Endothelial cell of hepatic sinusoid (primary cell): ENCODE data around the gene SUMO3.

ENCODE experiments used
- in situ Hi-C: cut with HindIII; loops from 2 replicates; pipeline ENCODE4 v1.10.0; 2017; ENCODE audit warnings: low sequenced_read_pairs

SUMO3 gene

DNA sequence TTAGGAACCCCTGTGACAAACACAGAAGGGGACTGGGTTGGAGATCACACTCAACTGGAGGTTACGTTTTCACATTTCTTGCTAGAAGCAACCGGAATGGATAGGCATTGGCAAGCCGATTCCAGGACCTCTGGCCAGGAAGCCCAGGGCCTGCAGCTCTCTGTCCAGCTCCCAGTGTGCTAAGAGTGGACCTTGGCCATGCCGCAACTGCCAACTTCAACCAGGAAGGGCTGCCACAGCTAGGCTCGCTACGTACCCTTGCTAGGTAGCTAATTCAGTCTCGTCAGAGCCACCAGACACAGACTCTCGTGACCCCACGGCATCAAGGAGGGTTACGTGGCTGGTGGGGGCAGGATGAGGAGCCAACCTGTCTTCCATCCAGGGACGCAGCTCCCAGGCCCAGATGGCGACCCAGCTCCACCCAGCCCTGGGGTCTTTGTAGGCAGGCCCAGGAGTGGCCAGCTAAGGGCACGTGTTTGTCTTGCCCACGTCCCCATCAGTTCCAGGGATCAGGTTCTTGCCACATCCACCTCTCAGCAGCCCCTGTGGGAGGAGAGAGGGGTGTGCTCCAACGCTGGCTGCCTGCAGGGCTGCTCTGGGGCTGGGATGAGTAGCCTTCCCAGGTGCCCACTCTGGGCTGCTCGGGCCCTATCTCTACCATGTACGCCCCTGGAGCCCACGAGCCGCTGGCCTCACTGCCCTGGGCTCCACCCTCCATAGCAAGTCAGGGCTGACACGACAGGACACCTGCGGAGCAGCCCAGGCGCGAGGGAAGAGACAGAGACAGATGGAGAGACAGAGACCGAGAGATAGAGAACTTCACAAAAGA lies 55.4 kb downstream of the SUMO3 start:
- in situ Hi-C loops: no loop called here

GRCh38 chr21:44761747-44762208 lies 56.1 kb downstream of the SUMO3 start:
- in situ Hi-C loops: no loop called here

GRCh38 chr21:44761011-44761729 lies 56.7 kb downstream of the SUMO3 start:
- in situ Hi-C loops: no loop called here

GRCh38 chr21:44760376-44760775 lies 57.5 kb downstream of the SUMO3 start:
- in situ Hi-C loops: no loop called here

DNA sequence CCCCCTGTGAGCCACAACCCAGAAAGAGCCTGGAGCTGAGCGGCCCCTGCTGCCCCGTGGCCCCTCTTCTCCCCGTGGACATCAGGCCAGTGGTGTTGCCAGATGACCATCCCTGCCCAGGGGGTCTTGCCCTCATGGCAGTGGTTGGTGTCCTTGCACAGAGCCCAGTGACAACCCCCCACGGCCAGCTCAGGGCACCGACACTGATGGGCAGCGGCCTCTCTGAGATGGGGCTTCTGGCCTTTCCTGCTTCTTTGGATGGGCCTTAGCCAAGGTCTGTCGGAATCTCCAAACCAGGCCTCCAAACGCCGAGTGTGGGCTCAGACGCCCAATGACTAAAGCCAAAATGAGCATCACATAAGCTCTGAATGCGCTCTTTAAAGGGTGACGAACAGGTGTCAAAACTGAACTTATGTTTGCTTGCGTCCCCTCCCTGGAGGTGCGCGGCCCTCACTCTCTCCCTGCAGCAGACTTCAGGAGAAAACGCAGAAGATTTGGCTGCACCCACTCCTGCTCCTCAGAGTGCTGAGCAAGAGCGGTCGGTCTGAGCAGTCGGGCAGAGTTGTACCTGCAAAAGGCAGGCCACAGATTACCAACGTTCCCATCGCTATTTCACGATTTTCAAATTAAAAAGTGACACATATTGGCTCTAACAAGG lies 58.1 kb downstream of the SUMO3 start:
- in situ Hi-C loops: no loop called here

- in situ Hi-C loops: no loop called here
These were observed 58.9 kb downstream of the SUMO3 start for GRCh38 chr21:44758781-44759627.

DNA sequence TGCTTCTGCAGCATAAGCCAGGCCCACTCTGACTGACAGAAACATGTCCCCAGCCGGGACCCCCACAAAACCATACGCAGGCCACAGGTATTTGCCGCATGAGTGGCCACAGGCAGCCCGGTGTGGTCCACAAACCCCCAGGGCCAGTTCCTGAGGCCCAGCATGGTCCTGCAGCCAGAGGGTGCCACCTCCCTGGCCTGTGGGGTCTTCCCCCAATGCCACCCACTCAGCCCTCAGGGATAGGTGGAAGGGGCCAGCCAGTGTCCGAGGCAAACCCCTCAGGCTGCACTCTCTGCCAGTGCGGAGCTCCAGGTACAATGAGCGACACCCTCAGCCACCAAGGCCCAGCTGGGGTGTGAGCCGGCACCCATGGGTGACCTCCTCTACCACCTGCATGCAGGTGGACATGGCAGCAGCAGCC lies 59.7 kb downstream of the SUMO3 start:
- in situ Hi-C loops: no loop called here

GRCh38 chr21:44757731-44758130 lies 60.1 kb downstream of the SUMO3 start:
- in situ Hi-C loops: no loop called here

DNA sequence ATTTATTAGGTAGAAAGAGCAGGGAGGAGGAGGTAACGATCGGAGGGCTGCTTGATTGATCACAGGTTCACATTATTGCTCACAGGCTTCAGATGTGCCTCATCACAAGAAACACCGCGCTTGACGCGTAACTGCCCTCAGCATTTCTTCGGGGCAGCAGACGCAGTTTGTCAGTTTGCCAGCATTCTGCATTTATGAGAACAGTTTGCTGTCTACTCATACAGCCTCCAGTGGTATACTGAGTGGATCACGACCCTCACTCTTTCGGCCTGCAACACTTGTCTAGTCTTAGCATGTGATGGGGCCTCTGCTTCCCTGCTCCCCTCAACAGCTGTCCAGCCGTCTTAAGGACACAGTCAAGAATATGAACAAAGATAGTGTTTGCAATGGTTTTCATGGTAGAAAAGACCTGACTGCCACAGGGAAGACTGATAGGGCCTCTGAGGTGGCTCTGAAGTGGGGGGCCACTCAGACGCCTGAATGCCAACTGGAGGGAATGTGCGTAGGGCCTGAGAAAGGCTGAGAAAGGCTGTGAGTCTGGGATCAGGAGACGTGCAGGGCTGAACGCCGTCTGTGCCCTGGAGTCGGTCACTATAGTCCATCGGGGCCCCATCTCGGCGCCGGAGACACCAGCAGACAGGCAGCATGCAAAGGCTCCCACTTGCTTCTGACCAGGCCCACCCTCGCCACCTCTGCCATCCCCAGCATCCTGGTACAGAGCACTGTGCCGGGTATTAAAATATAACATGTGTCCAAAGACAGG lies 61.3 kb downstream of the SUMO3 start:
- in situ Hi-C loops: no loop called here
